Breast epithelium (tissue), 3 donors: ENCODE results near the gene NTN4.

Experiments used
- POLR2AphosphoS5 ChIP-seq, 3 donors: sonication (generic); formaldehyde crosslinking; IDR thresholded peaks; one replicate each; pipeline ENCODE4 v1.6.1; 2017; ENCODE audit warnings: antibody characterized with exemption in 3 of 3
- TF ChIP-seq, protein P1 (sequence below), 3 donors: fragments of 450-650 bp; IDR thresholded peaks; one replicate each; pipeline ENCODE4 v1.5.1; 2016 to 2017; ENCODE audit warnings: antibody characterized with exemption in 3 of 3, mild to moderate bottlenecking in 3 of 3, moderate library complexity in 3 of 3

DNA sequence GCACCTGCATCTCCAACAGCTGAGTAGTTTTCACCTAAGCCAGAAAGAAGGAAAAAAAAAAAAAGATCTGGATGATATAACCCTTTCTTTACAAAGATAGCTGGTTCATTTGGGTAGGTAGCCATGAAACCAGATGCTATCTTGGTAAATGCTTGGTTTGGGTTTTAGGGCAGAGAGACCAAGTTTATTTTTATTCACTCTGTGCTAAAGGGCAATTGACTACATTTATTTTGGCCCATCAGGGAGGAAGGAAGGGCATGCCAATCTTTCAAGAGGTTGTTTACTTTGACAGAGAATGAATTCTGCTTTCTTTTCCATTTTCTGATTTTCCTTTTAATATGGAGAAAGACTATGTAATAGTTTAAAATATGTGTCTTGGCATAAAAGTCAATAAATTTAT lies 91.0 kb downstream of the NTN4 start:
- TF ChIP-seq, protein P1, sequence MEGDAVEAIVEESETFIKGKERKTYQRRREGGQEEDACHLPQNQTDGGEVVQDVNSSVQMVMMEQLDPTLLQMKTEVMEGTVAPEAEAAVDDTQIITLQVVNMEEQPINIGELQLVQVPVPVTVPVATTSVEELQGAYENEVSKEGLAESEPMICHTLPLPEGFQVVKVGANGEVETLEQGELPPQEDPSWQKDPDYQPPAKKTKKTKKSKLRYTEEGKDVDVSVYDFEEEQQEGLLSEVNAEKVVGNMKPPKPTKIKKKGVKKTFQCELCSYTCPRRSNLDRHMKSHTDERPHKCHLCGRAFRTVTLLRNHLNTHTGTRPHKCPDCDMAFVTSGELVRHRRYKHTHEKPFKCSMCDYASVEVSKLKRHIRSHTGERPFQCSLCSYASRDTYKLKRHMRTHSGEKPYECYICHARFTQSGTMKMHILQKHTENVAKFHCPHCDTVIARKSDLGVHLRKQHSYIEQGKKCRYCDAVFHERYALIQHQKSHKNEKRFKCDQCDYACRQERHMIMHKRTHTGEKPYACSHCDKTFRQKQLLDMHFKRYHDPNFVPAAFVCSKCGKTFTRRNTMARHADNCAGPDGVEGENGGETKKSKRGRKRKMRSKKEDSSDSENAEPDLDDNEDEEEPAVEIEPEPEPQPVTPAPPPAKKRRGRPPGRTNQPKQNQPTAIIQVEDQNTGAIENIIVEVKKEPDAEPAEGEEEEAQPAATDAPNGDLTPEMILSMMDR (IDR thresholded peaks at IDR 0.05) = no peak
- TF ChIP-seq POLR2AphosphoS5 (IDR thresholded peaks at IDR 0.05) = no peak
